ENCODE measurements around the gene ARID5B.

The ARID5B gene

GRCh38 chr10:61992059-61992460 is 90.6 kb downstream of the ARID5B start:
- no peak for FAIRE-seq

GRCh38 chr10:61992671-61993668 is 91.5 kb downstream of the ARID5B start:
- FAIRE-seq = no peak

- FAIRE-seq = peak; percentile 99
Observed at GRCh38 chr10:61993711-61994401, 92.4 kb downstream of the ARID5B start.

GRCh38 chr10:61994405-61995219 is 93.1 kb downstream of the ARID5B start:
- no peak for FAIRE-seq

- no peak for FAIRE-seq
Observed at GRCh38 chr10:61995220-61995503, 93.7 kb downstream of the ARID5B start.

GRCh38 chr10:61998937-61999336 is 97.4 kb downstream of the ARID5B start:
- FAIRE-seq = no peak

GRCh38 chr10:62000037-62000603 is 98.6 kb downstream of the ARID5B start:
- FAIRE-seq = no peak

- FAIRE-seq = no peak
Observed at GRCh38 chr10:62000726-62001125, 99.2 kb downstream of the ARID5B start.

GRCh38 chr10:62001898-62002297 is 100.4 kb downstream of the ARID5B start:
- FAIRE-seq = peak; percentile 89

GRCh38 chr10:62002753-62003152 is 101.3 kb downstream of the ARID5B start:
- peak; percentile 29 for FAIRE-seq

- FAIRE-seq = no peak
Observed at GRCh38 chr10:62004042-62004441, 102.5 kb downstream of the ARID5B start.

GRCh38 chr10:62005281-62005680 is 103.8 kb downstream of the ARID5B start:
- peak; percentile 54 for FAIRE-seq

- FAIRE-seq = no peak
Observed at GRCh38 chr10:62005687-62006086, 104.2 kb downstream of the ARID5B start.

- no peak for FAIRE-seq
Observed at GRCh38 chr10:62007145-62007544, 105.6 kb downstream of the ARID5B start.

- FAIRE-seq = no peak
Observed at GRCh38 chr10:62008196-62008595, 106.7 kb downstream of the ARID5B start.

GRCh38 chr10:62008946-62009345 is 107.4 kb downstream of the ARID5B start:
- no peak for FAIRE-seq

- FAIRE-seq = no peak
Observed at GRCh38 chr10:62010366-62010765, 108.9 kb downstream of the ARID5B start.

GRCh38 chr10:62011558-62011957 is 110.1 kb downstream of the ARID5B start:
- no peak for FAIRE-seq

GRCh38 chr10:62012318-62012717 is 110.8 kb downstream of the ARID5B start:
- no peak for FAIRE-seq

GRCh38 chr10:62014510-62014909 is 113.0 kb downstream of the ARID5B start:
- FAIRE-seq = peak; percentile 6

GRCh38 chr10:62015994-62016393 is 114.5 kb downstream of the ARID5B start:
- no peak for FAIRE-seq

- FAIRE-seq = peak; percentile 80
Observed at GRCh38 chr10:62016623-62017490, 115.4 kb downstream of the ARID5B start.

Measured in A204.1 (cell line).